ENCODE measurements around the gene MGRN1. TPM values are rescaled to one million over a fixed set of nuclear protein-coding genes. Genes with fewer than 3 reads are reported as not detected.

Gene MGRN1
- total and polyA plus RNA-seq, 4 donors = 29.5 to 113 (median 68.9) TPM

DNA sequence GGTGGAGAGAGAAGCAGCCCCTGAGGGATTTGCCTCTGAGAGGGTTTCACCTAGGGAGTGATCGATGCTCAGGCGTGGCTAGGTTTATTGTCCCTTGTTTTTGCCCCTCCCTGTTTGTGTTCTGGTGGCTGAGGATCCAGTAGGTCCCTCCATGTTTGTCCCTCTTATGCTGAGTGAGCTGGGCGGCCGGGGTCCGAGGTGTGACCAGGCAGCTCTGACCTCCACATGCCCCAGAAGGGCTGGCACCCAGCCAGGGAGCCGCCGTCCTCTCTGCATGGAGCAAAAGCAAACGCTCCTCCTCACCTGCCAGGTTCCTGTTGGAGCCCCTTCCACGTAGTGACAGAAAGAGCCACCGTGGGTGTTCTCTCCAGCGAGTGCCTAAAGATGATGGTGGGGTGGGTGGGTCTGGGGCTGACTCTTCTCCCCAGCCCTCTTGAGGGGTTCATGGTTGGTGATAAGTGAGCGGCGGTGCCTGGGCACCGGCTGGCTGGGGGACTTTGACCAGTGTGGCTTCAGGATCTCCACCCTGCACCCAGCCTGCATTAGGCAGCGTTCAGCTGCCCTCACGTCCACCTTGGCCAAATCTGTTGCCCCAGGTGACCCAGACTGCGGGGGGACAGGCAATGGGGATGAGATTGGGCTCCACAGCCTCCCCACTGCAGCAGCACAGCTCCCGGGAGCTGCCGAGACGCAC, 54.7 kb downstream of the MGRN1 start:
- WGBS (ENCODE audit: insufficient coverage) = 88% methylated on average over 14 of the region's 20 CpGs
- no peaks in the 10 kb centered on the region for H3K9me3 ChIP-seq (ENCODE audit: control insufficient read depth, insufficient read depth, low read length)
- no peaks in the 10 kb centered on the region for H3K27me3 ChIP-seq (ENCODE audit: control insufficient read depth, insufficient read depth, low read length)
- no peak for DNase-seq (ENCODE audit: low read depth in 4 of 6, low spot score in 6 of 6)
- H3K4me1 ChIP-seq (ENCODE audit: control insufficient read depth, insufficient read depth, low read length) = peaks cover 12% of the 10 kb centered on the region
- H3K4me3 ChIP-seq (ENCODE audit: low read depth, low read length) = no peak overlapping the region
- H3K36me3 ChIP-seq (ENCODE audit: control insufficient read depth, insufficient read depth, low read length) = peaks cover 97% of the 10 kb centered on the region
- H3K27ac ChIP-seq (ENCODE audit: low read depth, low read length) = no peak overlapping the region

DNA sequence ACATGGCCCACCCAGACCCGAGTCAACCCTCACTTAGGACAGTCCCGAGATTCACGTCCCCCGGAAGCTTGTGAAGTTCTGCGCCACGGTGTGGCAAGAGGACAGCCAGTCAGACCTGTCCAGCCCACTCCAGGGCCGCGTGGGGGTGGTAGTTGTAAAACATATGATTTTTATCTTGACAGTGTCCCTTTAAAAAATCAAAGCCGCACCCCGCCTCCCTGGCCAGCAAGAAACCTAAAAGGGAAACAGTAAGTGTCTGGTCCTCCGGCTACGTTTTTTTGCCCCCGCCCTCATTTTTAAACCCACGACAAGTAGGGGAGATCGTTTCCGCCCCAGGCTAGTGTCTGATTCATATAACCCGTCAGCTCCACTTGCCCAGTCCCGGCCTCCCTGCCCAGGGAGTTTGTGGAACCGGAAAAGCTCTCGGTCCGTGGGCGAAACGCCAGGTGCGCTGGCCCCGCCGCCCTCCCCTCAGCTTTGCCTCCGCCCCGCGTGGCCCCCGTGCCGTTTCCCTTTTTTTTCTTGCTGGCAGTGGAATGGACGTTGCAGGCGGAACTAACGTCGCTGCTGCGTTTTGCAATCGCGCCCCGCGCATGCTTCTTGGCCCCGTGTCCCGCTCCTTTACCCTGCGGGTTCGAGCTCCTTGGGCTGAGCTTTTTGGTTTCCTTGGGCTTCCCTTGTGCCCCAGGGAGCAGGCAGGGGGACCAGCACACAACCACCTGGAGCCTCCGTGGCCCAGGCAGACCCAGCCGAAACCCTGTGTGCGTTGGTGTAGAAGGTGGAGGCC, 55.4 kb downstream of the MGRN1 start:
- H3K4me3 ChIP-seq (ENCODE audit: low read depth, low read length) = no peak overlapping the region
- peaks cover 99% of the 10 kb centered on the region for H3K36me3 ChIP-seq (ENCODE audit: control insufficient read depth, insufficient read depth, low read length)
- no peaks in the 10 kb centered on the region for H3K27me3 ChIP-seq (ENCODE audit: control insufficient read depth, insufficient read depth, low read length)
- H3K27ac ChIP-seq (ENCODE audit: low read depth, low read length) = no peak overlapping the region
- H3K4me1 ChIP-seq (ENCODE audit: control insufficient read depth, insufficient read depth, low read length) = peaks cover 12% of the 10 kb centered on the region
- H3K9me3 ChIP-seq (ENCODE audit: control insufficient read depth, insufficient read depth, low read length) = no peaks in the 10 kb centered on the region
- 80% methylated on average over 44 of the region's 47 CpGs for WGBS (ENCODE audit: insufficient coverage)
- DNase-seq (ENCODE audit: low read depth in 4 of 6, low spot score in 6 of 6) = no peak

DNA sequence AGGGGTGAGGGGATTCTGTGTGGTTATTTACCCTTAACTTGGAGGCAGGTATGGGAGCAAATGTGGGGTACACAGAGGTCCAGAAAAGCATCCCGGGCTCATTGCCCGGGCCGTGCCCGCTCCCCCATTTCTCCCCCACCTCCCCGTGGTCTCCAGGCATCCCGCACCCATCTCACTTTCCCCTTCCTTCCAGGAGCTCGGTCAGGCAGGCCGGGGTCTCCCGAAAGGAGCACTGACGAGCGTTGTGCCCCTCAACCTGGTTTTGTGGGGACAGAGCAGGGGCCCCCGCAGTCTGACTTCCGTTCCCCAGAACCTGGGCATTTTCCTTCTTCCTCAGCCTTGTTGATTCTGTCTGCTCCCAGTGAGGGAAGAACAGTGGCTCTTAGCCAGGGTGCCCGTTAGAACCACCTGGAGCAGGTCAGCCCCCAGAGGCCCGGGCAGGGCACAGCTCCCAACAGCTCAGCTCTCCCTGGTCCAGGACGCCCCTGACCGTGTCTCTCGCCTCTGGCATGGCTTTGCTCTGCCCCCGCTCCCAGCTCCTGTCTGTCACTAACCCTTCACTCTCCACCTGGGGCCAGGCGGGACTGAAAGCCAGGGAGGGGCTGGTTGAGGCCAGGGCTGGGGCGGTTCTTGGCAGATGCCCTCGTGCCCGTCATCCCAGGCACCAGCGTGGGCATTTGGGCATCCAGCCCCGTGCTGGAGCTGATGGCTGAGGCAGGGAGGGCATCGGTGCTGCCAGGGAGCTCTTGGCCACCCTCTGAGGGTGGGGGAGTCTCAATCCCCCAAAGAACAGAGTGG, 56.2 kb downstream of the MGRN1 start:
- Histone ChIP-seq H3K36me3 (ENCODE audit: control insufficient read depth, insufficient read depth, low read length) (peaks cover 100% of the 10 kb centered on the region), H3K4me3 (ENCODE audit: low read depth, low read length) (no peak overlapping the region), H3K27ac (ENCODE audit: low read depth, low read length) (no peak overlapping the region), H3K9me3 (ENCODE audit: control insufficient read depth, insufficient read depth, low read length) (no peaks in the 10 kb centered on the region), H3K27me3 (ENCODE audit: control insufficient read depth, insufficient read depth, low read length) (no peaks in the 10 kb centered on the region), H3K4me1 (ENCODE audit: control insufficient read depth, insufficient read depth, low read length) (peaks cover 12% of the 10 kb centered on the region)
- 88% methylated on average over 24 of the region's 26 CpGs for WGBS (ENCODE audit: insufficient coverage)
- no peak for DNase-seq (ENCODE audit: low read depth in 4 of 6, low spot score in 6 of 6)

DNA sequence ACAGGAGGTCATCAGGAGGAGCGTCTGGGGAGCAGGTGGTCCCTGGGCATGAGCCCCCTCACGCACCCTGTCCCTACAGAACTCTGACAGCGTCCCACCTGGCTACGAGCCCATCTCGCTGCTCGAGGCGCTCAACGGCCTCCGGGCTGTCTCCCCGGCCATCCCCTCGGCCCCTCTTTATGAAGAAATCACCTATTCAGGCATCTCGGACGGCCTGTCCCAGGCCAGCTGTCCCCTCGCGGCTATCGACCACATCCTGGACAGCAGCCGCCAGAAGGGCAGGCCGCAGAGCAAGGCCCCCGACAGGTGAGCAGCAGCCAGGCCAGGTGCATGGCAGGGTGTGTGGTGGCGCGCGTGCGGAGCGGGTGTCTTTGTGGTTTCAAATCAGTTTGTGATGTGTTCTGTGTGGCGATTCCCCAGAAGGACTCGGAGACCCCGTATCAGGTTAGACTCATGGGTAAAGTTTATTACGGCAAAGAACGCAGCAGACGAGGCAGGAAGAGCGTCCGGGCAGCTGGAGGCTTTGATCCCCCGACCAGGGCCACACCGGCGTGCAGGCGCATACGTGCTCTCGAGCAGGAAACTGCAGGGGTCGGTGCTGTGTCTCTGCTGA, 57.0 kb downstream of the MGRN1 start:
- no peak overlapping the region for H3K4me3 ChIP-seq (ENCODE audit: low read depth, low read length)
- WGBS (ENCODE audit: insufficient coverage) = 86% methylated on average over 39 of the region's 39 CpGs

DNA sequence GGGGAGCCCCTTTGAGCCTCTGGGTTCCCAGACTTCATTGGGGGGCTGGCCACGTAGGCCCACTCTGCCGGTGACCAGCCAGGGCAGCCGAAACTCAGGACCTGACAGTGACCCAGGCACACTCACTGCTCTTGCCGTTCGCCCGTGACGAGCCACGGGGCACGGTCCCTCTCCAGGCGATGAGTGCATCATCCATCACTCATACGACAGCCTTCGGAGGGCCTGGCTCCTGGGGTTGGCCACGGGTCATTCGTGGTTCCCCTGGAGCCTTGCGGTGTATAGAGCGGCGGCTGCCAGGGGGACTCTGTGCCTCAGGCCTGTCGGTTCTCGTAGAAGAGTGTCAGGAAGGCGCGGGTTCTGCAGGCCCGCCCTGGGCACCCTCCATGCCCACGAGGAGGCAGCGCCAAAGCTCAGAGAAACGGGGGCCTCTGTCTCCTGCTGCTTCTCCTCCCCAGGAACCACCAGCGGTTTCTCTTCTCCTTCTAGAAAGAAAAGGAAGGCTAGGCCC, 57.5 kb downstream of the MGRN1 start:
- H3K9me3 ChIP-seq (ENCODE audit: control insufficient read depth, insufficient read depth, low read length) = no peaks in the 10 kb centered on the region
- peaks cover 100% of the 10 kb centered on the region for H3K36me3 ChIP-seq (ENCODE audit: control insufficient read depth, insufficient read depth, low read length)
- no peaks in the 10 kb centered on the region for H3K27me3 ChIP-seq (ENCODE audit: control insufficient read depth, insufficient read depth, low read length)
- no peak for DNase-seq (ENCODE audit: low read depth in 4 of 6, low spot score in 6 of 6)
- H3K4me1 ChIP-seq (ENCODE audit: control insufficient read depth, insufficient read depth, low read length) = peaks cover 9% of the 10 kb centered on the region
- H3K27ac ChIP-seq (ENCODE audit: low read depth, low read length) = no peak overlapping the region
- 69% methylated on average over 26 of the region's 26 CpGs for WGBS (ENCODE audit: insufficient coverage)
- H3K4me3 ChIP-seq (ENCODE audit: low read depth, low read length) = no peak overlapping the region

More for the DNA sequence above, 57.0 kb downstream of the MGRN1 start:
- peaks cover 12% of the 10 kb centered on the region for H3K4me1 ChIP-seq (ENCODE audit: control insufficient read depth, insufficient read depth, low read length)
- peaks cover 100% of the 10 kb centered on the region for H3K36me3 ChIP-seq (ENCODE audit: control insufficient read depth, insufficient read depth, low read length)
- H3K27ac ChIP-seq (ENCODE audit: low read depth, low read length) = no peak overlapping the region
- no peaks in the 10 kb centered on the region for H3K27me3 ChIP-seq (ENCODE audit: control insufficient read depth, insufficient read depth, low read length)
- H3K9me3 ChIP-seq (ENCODE audit: control insufficient read depth, insufficient read depth, low read length) = no peaks in the 10 kb centered on the region
- no peak for DNase-seq (ENCODE audit: low read depth in 4 of 6, low spot score in 6 of 6)

DNA sequence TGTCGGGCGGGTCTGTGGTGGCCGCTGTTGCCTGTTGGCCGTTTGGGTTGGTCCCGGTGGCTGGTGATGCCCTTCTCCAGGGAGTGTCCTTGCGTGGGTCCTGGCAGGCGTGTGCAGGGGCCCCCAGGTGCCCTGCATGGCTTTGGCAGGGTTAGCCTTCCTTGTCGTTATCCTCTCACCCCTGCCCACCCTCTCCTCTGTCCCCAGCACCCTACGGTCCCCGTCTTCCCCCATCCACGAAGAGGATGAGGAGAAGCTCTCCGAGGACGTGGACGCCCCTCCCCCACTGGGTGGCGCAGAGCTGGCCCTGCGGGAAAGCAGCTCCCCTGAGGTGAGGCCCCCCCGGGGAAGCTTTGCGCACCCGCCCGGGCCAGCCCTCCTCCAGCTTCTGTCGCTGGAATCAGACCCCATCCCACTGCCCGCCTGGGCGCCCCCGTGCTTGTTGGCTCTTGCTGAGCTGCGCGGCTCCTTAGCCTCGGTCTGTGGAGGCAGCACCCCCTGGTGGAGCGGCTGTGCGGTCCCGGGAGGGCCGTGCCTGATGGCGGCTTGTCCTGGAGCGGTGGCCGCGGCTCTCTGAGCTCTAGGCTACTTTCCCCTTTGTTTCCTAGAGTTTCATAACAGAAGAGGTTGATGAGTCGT, 58.1 kb downstream of the MGRN1 start:
- peaks cover 9% of the 10 kb centered on the region for H3K4me1 ChIP-seq (ENCODE audit: control insufficient read depth, insufficient read depth, low read length)
- no peaks in the 10 kb centered on the region for H3K27me3 ChIP-seq (ENCODE audit: control insufficient read depth, insufficient read depth, low read length)
- H3K27ac ChIP-seq (ENCODE audit: low read depth, low read length) = no peak overlapping the region
- no peak for DNase-seq (ENCODE audit: low read depth in 4 of 6, low spot score in 6 of 6)
- H3K9me3 ChIP-seq (ENCODE audit: control insufficient read depth, insufficient read depth, low read length) = no peaks in the 10 kb centered on the region
- peaks cover 100% of the 10 kb centered on the region for H3K36me3 ChIP-seq (ENCODE audit: control insufficient read depth, insufficient read depth, low read length)
- 64% methylated on average over 32 of the region's 36 CpGs for WGBS (ENCODE audit: insufficient coverage)
- no peak overlapping the region for H3K4me3 ChIP-seq (ENCODE audit: low read depth, low read length)

DNA sequence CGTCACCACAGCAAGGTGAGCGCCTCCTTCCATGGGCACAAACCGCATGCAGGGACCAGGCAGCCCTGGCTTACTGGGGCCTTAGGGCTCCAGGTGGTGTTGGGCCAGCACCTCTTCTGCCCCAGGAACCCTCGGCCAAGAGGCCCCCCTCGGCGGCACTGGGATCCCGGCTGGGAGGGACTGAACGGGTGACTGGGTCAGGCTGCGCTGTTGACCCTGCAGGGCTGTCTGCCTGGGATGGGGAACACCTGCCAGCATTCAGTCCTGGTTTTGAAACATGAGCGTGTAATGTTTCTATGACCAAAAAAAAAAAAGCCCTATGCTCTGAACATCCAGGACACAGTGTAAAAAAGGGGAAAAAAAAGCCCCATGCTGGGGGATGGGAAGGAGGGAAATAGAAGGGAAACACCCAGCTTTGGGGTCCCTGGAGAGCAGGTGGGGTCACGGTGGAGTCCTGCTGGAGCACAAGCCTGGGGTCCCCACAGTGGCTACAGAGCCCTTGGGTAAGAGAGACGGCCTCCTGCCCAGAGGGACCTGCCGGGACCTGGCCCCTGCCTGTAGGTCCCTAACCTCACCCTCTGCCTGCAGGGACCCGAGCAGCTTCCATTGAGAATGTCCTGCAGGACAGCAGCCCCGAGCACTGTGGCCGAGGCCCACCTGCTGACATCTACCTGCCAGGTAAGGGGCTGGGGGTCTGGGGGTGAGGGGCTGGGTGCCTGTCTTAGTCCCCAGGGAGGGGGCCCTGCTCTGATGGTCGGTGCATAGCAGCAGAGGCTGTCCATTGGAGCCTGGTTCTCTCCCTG, 58.8 kb downstream of the MGRN1 start:
- WGBS (ENCODE audit: insufficient coverage) = 86% methylated on average over 14 of the region's 17 CpGs
- H3K4me1 ChIP-seq (ENCODE audit: control insufficient read depth, insufficient read depth, low read length) = peaks cover 6% of the 10 kb centered on the region
- no peak overlapping the region for H3K4me3 ChIP-seq (ENCODE audit: low read depth, low read length)
- H3K9me3 ChIP-seq (ENCODE audit: control insufficient read depth, insufficient read depth, low read length) = no peaks in the 10 kb centered on the region
- DNase-seq (ENCODE audit: low read depth in 4 of 6, low spot score in 6 of 6) = no peak
- H3K36me3 ChIP-seq (ENCODE audit: control insufficient read depth, insufficient read depth, low read length) = peaks cover 100% of the 10 kb centered on the region
- H3K27me3 ChIP-seq (ENCODE audit: control insufficient read depth, insufficient read depth, low read length) = no peaks in the 10 kb centered on the region
- no peak overlapping the region for H3K27ac ChIP-seq (ENCODE audit: low read depth, low read length)

DNA sequence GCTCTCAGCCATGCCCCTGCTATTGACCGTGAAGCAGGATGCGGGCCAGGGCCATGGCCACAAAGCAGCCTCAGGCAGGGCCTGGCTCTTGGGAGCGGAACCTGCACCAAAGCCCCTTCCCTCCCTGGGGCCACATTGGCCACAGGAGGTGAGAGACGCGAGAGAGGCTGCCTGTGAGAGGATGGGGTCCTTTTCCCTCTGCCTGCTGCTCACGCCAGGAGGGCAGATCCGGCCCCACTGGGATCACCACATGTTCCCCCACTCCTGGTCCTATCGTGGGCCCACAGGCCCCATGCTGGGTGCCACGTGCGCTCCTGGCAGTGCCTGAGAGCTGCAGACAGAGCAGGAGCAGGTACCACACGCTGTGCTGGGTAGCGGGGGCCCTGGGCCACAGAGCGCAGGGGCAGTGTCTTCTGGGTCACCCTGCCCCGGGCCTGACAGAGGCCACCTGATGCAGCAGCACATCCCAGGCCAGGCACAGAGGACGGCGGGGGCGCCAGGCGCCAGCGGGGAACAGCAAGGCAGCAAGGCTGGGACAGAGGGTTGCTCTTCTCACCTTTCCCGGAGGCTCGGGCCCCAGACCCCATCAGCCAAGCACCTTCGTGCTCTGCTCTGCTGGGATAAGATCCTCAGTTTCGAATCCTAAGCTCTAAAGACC, 59.6 kb downstream of the MGRN1 start:
- Histone ChIP-seq H3K27me3 (ENCODE audit: control insufficient read depth, insufficient read depth, low read length) (no peaks in the 10 kb centered on the region), H3K4me3 (ENCODE audit: low read depth, low read length) (no peak overlapping the region), H3K4me1 (ENCODE audit: control insufficient read depth, insufficient read depth, low read length) (peaks cover 6% of the 10 kb centered on the region), H3K27ac (ENCODE audit: low read depth, low read length) (no peak overlapping the region), H3K36me3 (ENCODE audit: control insufficient read depth, insufficient read depth, low read length) (peaks cover 100% of the 10 kb centered on the region), H3K9me3 (ENCODE audit: control insufficient read depth, insufficient read depth, low read length) (no peaks in the 10 kb centered on the region)
- DNase-seq (ENCODE audit: low read depth in 4 of 6, low spot score in 6 of 6) = no peak
- WGBS (ENCODE audit: insufficient coverage) = 94% methylated on average over 21 of the region's 23 CpGs
